SK-MEL-5 (cell line): ENCODE data around the gene NDP. TPM values are rescaled to one million over a fixed set of nuclear protein-coding genes. Genes with fewer than 3 reads are reported as not detected.
"Not testable (repeated sequence)": the region's sequence is repeated elsewhere in the genome, so short reads cannot be mapped to it uniquely, and the experiment has no call there.

Source experiments
- DNase-seq: peaks from one replicate; pipeline ENCODE4 v3.0.0-alpha.2; 2016; ENCODE audit warnings: low read depth, low spot score
- in situ Hi-C: cut with HindIII; loops from 2 replicates; pipeline ENCODE4 v1.10.0; 2016; ENCODE audit warnings: low sequenced_read_pairs, high pct_unique_total_duplicates, low pct_unique_long_range_greater_than_20kb
- total RNA-seq: library from RNA; depleted of rRNA; stranded (reverse); fragments of >200 nt; shearing (Covaris generic); gene quantifications from 2 replicates; pipeline ENCODE4 v1.2.3, GENCODE V29; 2014

Gene NDP
- total RNA-seq, 1 experiment from 2014 or later = not detected

DNA sequence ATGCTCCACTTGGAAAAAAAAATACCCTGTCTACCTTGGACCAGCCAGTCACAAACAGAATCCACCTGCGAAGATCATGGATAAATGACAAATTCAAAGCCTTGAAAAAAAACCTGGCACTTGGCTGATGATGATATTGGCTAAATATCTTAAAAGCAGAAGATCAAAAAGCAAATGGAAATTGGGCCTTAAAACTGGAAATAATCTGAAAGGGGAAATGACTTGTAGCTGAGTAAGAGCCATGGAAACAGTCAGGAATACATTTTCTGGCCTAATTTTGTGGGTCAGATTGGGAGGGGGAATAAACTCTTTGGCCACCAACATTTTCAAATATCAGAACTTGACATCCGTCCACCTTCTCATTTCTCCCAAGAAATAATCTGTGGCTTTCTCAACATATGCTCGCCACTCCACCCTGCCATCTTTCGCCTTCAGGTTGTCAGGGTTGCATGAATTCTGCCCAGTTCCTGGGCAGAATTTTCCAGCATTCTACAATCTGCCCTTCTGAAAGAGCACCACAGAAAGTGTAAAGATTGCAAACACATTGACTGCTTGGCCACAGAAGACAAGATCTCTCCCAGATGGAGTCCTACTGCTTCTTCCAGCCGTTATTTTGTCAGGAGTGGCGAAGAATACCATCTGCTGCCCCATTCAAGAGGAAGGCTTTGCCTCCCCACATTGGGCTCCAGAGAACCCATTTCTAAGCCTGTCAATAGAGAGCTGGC lies 1.7 kb upstream of the NDP start:
- DNase-seq = no peak
- in situ Hi-C loops = no loop called here

DNA sequence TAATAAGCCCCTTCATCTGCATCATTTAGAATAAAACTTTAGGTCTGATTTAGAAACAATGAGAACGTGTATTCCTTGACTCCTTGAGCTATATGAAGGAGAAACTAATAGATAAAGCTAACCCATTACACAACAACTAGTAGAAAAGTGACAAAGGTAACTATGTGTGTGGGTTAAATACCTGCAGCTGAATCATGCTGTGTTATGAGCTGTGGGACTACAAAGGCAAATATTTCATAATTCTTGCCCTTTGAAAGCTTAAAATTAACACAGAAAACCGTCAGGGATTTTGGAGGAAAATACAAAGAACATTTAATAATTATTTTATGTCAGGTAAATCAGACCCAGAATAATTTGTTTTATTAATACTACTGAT lies 898 bp upstream of the NDP start:
- in situ Hi-C loops = no loop called here
- no peak for DNase-seq

DNA sequence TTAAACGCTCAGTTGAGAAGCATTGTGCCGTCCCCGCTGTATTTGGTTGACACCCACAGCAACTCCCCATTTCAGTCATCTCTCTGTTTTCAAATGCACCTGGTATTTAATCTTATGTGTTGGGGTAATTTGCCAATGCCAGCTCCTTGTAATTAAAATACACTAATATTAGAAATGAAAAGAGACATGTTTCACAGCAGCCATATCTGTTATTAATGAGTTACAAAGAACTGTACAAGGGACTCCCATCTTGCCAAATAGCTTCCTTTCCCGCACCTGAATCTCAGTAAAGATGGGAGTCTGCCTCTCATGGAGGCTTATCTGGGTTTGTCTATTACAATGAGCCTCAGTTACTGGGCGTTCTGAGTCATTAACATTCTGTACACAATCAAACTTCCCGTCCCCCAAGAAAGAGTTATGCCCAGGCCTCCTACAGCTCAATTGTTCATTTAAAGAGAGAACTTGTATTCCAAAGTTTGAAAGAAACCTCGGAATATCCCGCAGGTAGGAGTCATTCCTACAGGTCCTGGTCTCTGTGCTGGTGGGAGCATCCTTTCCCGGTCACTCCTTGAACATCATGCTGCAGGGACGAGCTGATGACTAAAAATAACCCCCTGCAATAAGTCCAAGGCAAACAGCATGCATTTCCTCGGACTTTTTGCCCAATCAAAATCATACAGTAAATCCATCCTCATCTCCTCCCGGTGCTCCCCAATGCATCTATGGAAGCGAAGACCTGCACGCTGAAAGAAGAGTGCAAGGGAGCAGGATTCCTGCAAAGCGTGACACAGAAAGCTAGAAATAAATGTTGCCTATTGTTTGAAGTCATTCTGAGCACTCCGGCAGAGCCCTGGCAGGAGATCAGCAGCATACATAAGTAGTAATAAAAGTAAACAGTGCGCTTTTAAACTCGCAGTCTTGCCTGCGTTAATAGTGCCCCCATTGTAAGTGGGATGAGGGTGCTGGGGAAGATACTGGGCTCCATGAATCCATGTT lies 926 bp downstream of the NDP start:
- DNase-seq = peak; percentile 7
- in situ Hi-C loops = no loop called here

DNA sequence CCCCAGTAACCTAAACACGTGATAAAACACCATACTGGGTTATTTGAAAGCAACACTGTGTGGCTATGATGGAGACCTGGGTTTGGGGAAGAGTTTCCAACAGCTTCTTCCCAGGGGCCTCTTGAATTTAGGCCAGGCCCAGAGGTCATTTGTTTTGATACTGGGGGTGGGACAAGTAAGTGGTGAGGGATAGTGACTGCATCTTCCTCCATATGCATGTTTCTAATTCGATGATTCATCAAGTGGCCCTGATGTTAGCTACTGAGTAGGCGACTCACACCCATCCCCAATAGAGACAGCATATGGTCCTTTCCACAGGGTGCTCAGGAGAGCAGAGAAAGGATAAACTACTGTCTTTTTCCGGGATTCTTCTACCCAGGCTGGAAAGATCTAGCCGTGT lies 2.7 kb downstream of the NDP start:
- in situ Hi-C loops = no loop called here
- DNase-seq = no peak

DNA sequence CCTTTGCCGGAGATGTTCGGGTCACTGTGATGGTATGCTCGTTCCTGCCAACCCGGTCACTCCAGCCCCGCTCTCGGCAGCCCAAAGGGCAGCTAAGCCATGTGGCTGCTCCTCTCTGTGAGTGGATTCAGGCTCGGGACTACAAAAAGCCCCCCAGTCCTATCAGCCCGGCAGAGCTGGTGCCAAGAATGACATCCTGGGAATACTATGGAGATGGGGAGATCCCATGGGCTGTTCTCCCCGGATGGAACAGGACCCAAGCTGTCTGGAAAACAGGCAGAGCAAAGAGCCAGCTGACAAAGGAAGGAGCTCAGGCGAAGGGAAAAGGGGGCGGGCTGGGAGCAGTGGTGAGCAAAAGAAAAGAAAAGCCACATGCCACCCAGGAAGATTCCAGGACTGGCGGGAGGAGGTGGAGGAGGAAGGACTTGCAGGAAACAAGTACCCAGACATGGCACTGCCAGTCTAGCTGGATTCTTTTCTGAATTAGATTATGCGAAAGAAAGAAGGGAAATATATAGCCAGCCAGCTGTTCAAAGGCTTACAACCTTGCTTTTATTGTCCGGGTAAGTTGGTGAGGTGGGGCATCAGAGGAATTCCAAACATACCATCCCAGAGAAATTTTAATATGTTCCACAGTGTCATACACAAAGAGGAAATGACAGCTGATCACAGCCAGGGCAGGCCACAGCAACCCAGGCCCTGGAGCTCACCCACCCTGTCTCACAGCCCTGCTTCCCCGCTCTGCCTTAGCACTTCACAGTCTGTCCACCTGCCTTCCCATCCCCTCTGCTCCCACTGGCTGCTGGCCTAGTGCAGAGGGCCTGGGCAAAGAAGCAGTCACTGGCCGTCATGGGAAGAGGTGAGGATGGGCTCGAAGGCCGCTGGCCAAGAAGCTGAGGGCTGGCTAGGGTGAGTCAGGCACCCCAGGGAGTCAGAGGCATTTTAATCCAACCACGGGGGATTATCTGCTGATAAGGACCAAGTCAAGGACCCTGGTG lies 3.4 kb downstream of the NDP start:
- in situ Hi-C loops = no loop called here
- DNase-seq = no peak

DNA sequence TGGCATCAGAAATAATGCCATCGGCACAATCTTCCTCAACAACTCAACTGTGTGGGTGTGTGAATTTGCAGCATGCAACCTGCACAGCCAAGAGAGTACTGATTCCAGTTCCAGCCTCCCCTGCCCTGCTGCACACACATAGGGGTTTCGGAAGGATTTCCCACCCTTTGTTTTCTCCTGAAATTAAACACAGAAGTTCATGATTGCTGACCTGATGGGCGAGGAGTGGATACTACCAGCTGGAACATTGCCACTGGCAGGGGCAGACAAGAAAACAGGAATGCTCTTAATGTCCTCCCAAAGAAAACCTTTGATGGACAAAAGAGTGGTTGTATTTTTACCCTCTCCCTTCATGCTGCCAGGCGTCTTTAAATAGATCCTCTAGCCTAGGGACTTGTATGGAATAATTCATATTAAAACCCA lies 4.8 kb downstream of the NDP start:
- DNase-seq = peak; percentile 9
- in situ Hi-C loops = no loop called here

DNA sequence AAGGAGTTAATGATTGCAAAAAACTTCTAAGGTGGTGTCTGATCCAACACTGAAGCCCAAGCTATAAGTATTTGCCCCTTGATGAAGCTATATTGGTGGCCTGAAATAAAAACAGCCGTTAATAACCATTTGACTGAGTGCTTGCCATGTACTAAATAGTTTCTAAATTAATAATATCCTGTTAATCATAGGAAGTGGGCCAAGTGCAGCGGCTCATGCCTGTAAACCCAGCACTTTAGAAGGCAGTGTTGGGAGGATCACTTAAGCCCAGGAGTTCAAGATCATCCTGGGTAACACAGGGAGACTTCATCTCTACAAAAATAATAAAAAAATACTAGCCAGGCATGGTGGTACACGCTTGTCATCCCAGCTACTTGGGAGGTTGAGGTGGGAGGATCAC lies 8.3 kb downstream of the NDP start:
- in situ Hi-C loops = no loop called here

DNA sequence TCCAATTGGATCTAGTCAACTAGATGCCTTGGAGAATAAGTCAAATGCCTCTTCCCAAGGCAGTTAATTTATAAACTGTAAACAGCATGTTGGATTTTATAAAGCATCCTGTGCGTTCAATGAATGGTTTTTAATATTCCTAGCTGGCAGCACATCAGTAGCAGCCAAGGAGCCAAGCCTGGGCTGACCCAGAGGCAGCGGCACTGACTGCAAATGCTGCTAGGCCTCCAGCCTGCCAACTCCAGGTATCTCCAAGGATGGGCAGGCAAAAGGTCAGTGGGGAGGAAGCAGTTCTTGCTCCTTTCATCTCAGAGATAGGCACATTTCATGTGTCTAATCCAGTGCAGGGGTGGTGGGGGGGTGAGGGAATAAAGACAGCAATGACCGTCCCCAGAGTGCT lies 9.5 kb downstream of the NDP start:
- DNase-seq = no peak
- in situ Hi-C loops = no loop called here

More for the DNA sequence above, 8.3 kb downstream of the NDP start:
- no peak for DNase-seq

DNA sequence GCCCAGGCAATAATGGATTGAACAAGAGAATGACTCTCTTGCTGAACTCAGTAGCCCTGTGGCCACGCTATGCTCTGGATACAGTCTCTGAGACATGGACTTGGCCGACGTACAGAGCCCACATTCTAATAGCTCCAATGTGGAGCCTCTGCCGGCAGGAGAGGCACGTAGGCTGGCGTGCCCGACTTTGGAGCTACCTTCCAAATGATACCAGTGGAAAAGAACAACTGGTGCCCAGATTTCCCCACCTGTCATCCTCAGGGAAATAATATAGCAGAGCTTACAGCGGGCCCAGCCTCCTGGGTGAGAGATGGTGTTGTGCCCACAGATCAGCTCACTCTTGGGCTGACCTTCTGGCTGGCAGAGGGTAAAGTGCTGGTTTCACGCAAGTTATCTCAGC lies 10.6 kb downstream of the NDP start:
- no peak for DNase-seq
- in situ Hi-C loops = no loop called here

DNA sequence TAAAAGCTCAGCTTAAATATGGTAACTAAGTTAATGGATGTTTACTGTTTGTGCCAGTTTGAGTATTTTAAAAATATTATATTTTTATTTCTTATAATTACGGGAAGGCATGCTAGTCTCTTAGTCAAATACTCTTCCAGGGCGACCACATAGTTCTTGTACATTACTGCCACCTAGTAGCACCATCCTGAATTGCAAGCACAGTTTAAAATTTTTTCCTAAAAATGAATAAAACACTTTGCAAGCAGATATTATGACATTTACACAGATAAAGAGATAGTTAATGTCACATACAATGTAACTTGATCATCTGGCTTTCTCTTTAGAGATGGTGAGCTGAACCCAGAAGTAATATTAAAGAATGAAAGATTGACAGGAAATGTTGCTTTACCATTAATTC lies 11.5 kb downstream of the NDP start:
- in situ Hi-C loops = no loop called here
- peak; percentile 6 for DNase-seq

DNA sequence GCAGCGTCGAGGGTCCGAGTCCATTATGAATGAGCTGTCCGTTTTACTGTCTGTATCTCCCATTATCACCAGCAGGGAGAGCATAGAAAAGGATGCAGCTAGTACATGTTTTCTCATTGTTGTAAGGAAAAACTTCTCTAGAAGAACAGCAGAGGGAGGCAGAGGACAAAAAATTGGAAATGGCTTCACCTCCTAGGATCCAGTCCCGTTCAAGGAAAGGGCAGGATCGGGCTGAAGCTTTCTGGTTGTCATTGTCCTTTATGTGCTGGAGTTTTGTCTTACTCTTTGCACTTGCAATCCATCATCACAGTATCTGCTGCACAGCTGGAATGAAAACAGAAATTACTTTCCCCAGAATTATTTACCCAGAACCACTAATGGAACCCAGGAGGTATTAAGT lies 14.7 kb downstream of the NDP start:
- DNase-seq = peak; percentile 82
- in situ Hi-C loops = no loop called here

DNA sequence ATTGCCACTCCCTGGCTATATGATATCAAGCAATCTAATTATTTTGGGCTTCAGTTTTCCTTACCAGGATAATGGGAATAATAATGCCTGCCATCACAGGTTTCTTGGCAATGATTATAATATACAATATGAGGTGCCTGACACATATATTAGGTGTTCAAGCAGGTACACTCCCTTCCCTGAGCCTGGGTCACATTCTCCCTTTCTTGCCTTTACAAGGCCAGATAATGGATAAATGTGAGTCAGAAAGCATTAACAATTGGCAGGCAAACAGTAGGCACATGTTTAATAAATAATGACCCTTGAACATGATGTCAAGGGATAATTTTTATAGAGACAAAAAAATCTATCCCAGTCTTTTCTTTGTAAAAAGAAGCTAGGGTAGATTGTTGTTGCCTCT lies 17.2 kb downstream of the NDP start:
- no peak for DNase-seq
- in situ Hi-C loops = no loop called here

DNA sequence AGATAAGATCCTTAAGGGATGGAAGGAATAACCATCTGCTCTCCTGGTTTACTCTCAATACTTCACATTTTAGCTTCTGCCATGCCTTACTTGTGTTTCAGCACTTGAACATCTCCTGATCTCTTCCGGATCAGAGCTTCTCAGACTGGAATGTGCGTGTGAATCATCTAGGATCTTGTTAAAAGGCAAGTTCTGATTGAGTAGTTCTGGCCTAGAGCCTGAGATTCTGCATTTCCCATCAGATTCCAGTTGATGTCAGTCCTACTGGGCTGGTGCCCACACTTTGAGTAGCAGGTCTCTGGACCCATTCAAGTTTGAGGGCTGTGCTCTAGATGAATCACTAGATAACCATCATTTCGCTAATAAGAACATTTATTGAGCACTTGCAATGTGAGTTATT lies 20.0 kb downstream of the NDP start:
- no peak for DNase-seq
- in situ Hi-C loops = no loop called here

DNA sequence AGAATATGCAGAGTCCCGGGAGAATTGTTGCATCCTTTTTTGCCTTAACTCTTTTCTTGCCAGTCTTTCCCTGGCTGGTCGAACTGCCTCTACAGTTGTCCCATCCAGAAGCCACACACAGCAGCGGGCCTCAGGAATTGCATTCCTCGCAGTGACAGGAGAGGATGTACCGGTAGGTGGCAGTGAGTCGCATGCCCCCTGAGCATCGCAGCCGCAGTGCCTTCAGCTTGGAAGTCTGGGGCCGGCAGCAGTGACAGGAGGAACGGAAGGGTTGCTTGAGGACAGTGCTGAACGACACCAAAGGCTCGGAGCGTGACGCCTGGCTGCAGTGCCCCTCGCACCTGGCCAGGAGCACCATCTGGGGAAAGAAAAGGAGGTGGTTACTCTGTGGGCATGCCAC lies 23.5 kb downstream of the NDP start:
- DNase-seq = no peak
- in situ Hi-C loops = no loop called here

DNA sequence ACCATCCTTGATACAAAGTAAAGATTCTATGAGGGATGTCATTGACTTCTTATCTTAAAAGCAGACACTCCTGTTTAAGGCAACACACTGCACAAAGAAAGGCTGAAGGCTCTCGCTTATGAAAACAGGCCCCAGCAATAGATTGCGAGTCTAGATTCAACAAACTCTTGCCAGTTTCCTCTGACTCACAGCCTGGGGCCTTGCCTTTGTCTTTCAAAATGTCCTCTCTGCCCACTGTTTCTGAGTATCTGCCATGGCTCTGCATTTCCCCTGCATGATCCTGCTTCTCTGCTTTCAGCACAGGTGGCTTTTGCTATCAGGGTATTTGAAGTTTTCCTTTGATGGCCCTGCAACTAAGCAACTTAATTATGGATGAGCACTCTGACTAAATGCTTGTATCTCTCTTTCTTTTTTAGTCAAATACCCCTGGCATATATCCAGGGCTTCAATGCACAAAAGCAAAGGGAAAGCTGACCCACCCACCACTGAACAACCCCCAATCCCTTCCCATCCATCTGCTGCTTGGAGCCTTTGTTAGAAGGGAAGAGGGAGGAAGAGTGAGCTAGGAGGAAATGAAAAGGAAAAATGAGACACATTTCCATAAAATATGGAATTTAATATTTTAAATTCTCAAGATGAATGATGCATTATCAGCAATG lies 32.2 kb downstream of the NDP start:
- no peak for DNase-seq
- in situ Hi-C loops = no loop called here

DNA sequence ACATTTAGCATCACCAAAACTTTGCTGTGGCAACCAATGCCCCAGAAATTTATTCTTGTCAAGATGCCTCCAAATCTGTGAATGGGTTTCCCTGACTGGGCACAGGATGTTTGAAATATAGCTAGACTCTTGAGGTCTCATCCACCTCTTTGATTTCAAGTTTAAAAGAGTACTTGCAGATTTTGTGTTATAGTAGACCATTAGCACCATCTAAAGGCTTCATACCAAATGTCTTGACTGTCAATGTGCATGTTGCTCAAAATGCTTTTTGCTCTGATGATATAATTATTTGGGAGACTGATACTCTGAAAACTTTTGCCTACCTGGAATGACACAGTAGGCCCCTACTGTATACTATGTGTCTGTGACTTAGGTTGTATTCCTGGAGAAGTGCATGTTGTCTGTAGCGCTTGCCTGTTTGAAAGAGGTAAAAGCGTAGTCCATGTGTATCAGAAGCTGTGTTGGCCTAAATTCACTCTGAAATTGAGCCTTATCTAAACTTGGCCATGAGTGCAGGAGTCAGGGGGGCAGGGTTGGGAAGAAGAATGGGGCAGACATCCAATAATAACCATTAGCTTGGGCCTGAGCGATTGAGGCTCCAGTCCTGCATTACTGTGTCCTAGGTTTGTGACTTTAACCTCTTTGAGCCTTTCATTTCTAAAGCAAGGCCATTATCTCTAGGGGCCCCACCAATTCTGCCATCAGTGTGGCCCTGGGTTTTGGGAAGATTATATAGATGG lies 33.8 kb downstream of the NDP start:
- in situ Hi-C loops = no loop called here
- peak; percentile 23 for DNase-seq

DNA sequence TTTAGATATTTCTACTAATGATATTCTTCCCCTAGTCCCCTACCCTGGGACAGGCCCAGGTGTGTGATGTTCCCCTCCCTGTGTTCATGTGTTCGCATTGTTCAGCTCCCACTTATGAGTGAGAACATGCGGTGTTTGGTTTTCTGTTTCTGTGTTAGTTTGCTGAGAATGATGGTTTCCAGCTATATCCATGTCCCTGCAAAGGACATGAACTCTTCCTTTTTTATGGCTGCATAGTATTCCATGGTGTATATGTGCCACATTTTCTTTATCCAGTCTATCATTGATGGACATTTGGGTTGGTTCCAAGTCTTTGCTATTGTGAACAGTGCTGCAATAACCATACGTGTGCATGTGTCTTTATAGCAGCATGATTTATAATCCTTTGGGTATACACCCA lies 51.2 kb downstream of the NDP start:
- in situ Hi-C loops = not testable (repeated sequence)

More for the DNA sequence above, 51.2 kb downstream of the NDP start:
- not testable (repeated sequence) for DNase-seq
